GM21515 (cell line): ENCODE measurements around the gene AFDN.

Experiments
- ATAC-seq: cut with Tn5 transposase; IDR thresholded peaks from one replicate; pipeline ENCODE4 v1.9.1; 2021; ENCODE audit not compliant: unreplicated experiment

Gene AFDN

GRCh38 chr6:167870321-167870720, 43.6 kb downstream of the AFDN start:
- ATAC-seq: no peak

GRCh38 chr6:167872538-167873210, 46.0 kb downstream of the AFDN start:
- peak; percentile 48 for ATAC-seq

- no peak for ATAC-seq
Measured at GRCh38 chr6:167877994-167878779, 51.5 kb downstream of the AFDN start.

- ATAC-seq: no peak
Measured at GRCh38 chr6:167879612-167880011, 52.9 kb downstream of the AFDN start.

GRCh38 chr6:167881327-167881726, 54.6 kb downstream of the AFDN start:
- ATAC-seq: no peak

GRCh38 chr6:167882244-167882643, 55.5 kb downstream of the AFDN start:
- no peak for ATAC-seq

- ATAC-seq: no peak
Measured at GRCh38 chr6:167888098-167888497, 61.4 kb downstream of the AFDN start.

GRCh38 chr6:167892835-167893815, 66.4 kb downstream of the AFDN start:
- ATAC-seq: no peak

- ATAC-seq: no peak
Measured at GRCh38 chr6:167894965-167895364, 68.3 kb downstream of the AFDN start.

GRCh38 chr6:167896648-167897047, 69.9 kb downstream of the AFDN start:
- ATAC-seq: no peak

GRCh38 chr6:167898673-167899311, 72.1 kb downstream of the AFDN start:
- ATAC-seq: peak; percentile 48

GRCh38 chr6:167904791-167905190, 78.1 kb downstream of the AFDN start:
- ATAC-seq: no peak

GRCh38 chr6:167906899-167907298, 80.2 kb downstream of the AFDN start:
- no peak for ATAC-seq

- no peak for ATAC-seq
Measured at GRCh38 chr6:167907837-167908681, 81.3 kb downstream of the AFDN start.

- no peak for ATAC-seq
Measured at GRCh38 chr6:167910007-167910406, 83.3 kb downstream of the AFDN start.

- no peak for ATAC-seq
Measured at GRCh38 chr6:167910652-167911051, 83.9 kb downstream of the AFDN start.

GRCh38 chr6:167912494-167912893, 85.8 kb downstream of the AFDN start:
- ATAC-seq: no peak

GRCh38 chr6:167913699-167914098, 87.0 kb downstream of the AFDN start:
- no peak for ATAC-seq

- no peak for ATAC-seq
Measured at GRCh38 chr6:167915139-167915538, 88.4 kb downstream of the AFDN start.
